Progenitor cell of endocrine pancreas (in vitro differentiated cells): Measurements from ENCODE around the gene CFAP97D1. TPM values are rescaled to one million over a fixed set of nuclear protein-coding genes. Genes with fewer than 3 reads are reported as not detected.

Experiments
- DNase-seq: peaks from one replicate; pipeline ENCODE4 v3.0.0; 2021; ENCODE audit warnings: low spot score; ENCODE audit not compliant: unreplicated experiment
- H3K27ac Mint-ChIP-seq: 2 replicates; pipeline ENCODE4 v1.8.0; 2021; ENCODE audit warnings: mild to moderate bottlenecking, moderate library complexity, mixed read lengths
- H3K27me3 Mint-ChIP-seq: 2 replicates; pipeline ENCODE4 v1.8.0; 2021; ENCODE audit warnings: mixed read lengths
- H3K36me3 Mint-ChIP-seq: 2 replicates; pipeline ENCODE4 v1.8.0; 2022; ENCODE audit warnings: mixed read lengths; ENCODE audit not compliant: insufficient read depth
- H3K4me1 Mint-ChIP-seq: 2 replicates; pipeline ENCODE4 v1.8.0; 2021; ENCODE audit warnings: low read depth, mixed read lengths
- H3K4me3 Mint-ChIP-seq: 2 replicates; pipeline ENCODE4 v1.8.0; 2021; ENCODE audit warnings: low read depth, mild to moderate bottlenecking, moderate library complexity, mixed read lengths
- H3K9me3 Mint-ChIP-seq: 2 replicates; pipeline ENCODE4 v1.8.0; 2021; ENCODE audit warnings: low read depth, mixed read lengths
- total RNA-seq: library from RNA; stranded (reverse); gene quantifications from 2 replicates; pipeline ENCODE4 v1.2.1, GENCODE V29; 2021
- TF ChIP-seq, protein P1 (sequence below): fragments of 200-600 bp; sonication (generic); IDR thresholded peaks from one replicate; pipeline ENCODE4 v1.5.0; 2021; ENCODE audit warnings: antibody characterized with exemption, mild to moderate bottlenecking; ENCODE audit not compliant: unreplicated experiment

The CFAP97D1 gene
- total RNA-seq, 1 donor from 2014 or later = not detected

DNA sequence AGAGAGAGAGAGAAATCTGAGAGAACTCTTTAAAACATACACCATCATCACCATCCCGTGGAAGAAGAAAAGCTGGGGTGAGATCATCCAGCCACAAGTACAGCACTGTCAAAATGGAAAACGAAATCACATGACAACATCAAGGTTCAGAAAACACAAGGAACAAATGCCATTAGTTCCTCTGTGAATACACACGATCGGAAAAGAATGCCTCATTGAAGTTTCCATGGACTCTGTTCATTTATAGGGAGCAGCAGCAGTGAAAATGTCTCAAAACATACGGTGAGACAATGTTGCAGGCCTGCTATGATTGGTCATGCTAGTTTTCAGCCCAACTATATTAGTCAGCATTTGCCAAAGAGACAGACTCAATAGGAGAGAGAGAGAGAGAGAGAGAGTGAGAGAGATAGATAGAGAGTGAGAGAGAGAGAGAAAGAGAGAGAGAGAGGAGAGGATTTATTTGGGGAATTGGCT lies 4.4 kb downstream of the CFAP97D1 start:
- H3K4me1 Mint-ChIP-seq = peaks cover 6% of the 10 kb centered on the region
- no peak overlapping the region for H3K27ac Mint-ChIP-seq
- no peaks in the 10 kb centered on the region for H3K36me3 Mint-ChIP-seq
- H3K27me3 Mint-ChIP-seq = peaks cover 21% of the 10 kb centered on the region
- TF ChIP-seq, protein P1, sequence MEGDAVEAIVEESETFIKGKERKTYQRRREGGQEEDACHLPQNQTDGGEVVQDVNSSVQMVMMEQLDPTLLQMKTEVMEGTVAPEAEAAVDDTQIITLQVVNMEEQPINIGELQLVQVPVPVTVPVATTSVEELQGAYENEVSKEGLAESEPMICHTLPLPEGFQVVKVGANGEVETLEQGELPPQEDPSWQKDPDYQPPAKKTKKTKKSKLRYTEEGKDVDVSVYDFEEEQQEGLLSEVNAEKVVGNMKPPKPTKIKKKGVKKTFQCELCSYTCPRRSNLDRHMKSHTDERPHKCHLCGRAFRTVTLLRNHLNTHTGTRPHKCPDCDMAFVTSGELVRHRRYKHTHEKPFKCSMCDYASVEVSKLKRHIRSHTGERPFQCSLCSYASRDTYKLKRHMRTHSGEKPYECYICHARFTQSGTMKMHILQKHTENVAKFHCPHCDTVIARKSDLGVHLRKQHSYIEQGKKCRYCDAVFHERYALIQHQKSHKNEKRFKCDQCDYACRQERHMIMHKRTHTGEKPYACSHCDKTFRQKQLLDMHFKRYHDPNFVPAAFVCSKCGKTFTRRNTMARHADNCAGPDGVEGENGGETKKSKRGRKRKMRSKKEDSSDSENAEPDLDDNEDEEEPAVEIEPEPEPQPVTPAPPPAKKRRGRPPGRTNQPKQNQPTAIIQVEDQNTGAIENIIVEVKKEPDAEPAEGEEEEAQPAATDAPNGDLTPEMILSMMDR = no peak
- H3K9me3 Mint-ChIP-seq = peaks cover under 1% of the 10 kb centered on the region
- no peak for DNase-seq
- H3K4me3 Mint-ChIP-seq = no peak overlapping the region

DNA sequence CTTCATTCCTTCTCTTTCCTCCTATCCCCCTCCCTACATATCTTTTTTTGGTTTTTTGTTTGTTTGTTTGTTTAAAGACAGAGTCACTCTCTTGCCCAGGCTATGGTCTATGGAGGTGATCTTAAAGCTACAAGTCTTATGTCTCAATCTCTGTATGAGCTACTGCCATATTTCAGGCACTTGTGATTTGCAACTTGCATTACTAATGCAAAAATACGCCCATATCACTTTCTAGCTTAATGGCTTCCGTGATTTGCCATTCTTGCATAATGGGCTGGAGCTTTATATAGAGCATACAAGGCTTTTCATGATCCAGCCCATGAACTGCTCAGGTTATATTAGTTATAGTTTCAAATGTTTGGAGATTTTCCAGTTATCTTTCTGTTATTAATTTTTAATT lies 7.5 kb downstream of the CFAP97D1 start:
- Mint-ChIP-seq H3K9me3 (peaks cover 5% of the 10 kb centered on the region), H3K4me3 (no peak overlapping the region), H3K4me1 (no peaks in the 10 kb centered on the region), H3K27me3 (peaks cover 16% of the 10 kb centered on the region), H3K36me3 (no peaks in the 10 kb centered on the region), H3K27ac (no peak overlapping the region)
- no peak for DNase-seq
- TF ChIP-seq, protein P1 = no peak

DNA sequence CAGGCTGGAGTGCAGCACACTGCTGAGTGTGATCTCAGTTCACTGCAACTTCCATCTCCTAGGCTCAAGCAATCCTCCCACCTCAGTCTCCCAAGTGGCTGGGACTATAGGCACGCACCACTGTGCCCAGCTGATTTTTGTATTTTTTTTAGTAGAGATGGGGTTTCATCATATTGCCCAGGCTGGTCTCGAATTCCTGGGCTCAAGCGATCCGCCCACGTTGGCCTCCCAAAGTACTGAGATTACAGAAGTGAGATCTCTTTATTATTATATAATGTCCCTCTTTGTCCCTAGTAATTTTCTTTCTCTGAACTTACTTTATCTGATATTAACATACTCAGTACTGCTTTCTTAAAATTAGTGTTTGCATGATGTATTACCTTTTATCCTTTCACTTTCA lies 8.3 kb downstream of the CFAP97D1 start:
- peaks cover 13% of the 10 kb centered on the region for H3K27me3 Mint-ChIP-seq
- H3K36me3 Mint-ChIP-seq = no peaks in the 10 kb centered on the region
- peaks cover 7% of the 10 kb centered on the region for H3K9me3 Mint-ChIP-seq
- no peaks in the 10 kb centered on the region for H3K4me1 Mint-ChIP-seq
- TF ChIP-seq, protein P1 = no peak
- no peak for DNase-seq
- no peak overlapping the region for H3K4me3 Mint-ChIP-seq
- no peak overlapping the region for H3K27ac Mint-ChIP-seq

DNA sequence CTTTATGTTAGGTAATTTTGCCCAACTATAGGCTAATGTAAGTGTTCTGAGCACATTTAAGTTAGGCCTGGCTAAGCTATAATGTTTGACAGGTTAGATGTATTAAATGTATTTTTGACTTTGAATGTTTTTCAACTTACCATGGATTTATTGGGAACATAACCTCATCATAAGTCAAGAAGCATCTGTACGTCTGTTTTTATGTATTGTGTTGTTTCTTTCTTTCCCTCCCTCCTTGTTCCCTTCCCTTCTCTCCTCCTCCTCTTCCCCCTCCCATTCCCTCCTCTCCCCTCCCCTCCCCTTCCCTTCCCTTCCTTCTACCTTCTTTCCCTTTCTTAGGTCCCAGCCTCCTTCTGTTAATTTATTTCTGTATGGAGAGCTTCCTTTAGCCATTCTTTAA lies 9.2 kb downstream of the CFAP97D1 start:
- no peaks in the 10 kb centered on the region for H3K36me3 Mint-ChIP-seq
- H3K4me3 Mint-ChIP-seq = no peak overlapping the region
- peaks cover 11% of the 10 kb centered on the region for H3K27me3 Mint-ChIP-seq
- H3K4me1 Mint-ChIP-seq = no peaks in the 10 kb centered on the region
- H3K27ac Mint-ChIP-seq = no peak overlapping the region
- no peak for DNase-seq
- TF ChIP-seq, protein P1 = no peak
- H3K9me3 Mint-ChIP-seq = peaks cover 9% of the 10 kb centered on the region

DNA sequence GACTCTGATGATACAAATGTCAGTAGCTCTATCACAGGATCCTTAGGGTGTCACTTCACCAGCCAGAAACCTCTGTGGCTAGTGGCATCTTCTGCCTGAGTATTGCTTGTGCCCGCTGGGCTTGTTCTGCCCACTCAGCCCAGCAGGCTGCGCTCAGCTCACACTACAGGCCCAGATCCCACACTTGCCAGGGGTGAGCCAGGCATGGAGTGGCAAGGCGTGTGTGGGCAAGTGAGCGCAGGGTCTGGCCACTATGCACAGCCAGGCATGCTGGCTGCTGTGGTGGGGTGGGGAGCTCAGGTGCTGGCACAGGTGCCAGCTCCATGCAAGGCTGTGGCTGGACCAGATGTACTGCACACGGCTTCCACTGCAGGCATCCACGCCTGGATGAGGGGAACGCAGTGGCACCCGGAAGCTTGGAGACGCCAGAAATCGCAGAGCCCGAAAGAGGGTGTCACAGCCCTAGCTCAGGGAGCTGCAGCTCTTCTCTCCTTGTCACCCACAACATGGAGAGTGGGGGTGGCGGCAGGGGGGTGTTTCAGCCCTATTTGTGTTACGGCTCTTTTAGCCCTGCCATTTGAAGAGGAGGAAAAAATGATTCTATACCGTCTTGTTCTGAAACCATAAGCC lies 10.2 kb downstream of the CFAP97D1 start:
- no peak for DNase-seq
- Mint-ChIP-seq H3K4me1 (no peaks in the 10 kb centered on the region), H3K9me3 (peaks cover 14% of the 10 kb centered on the region), H3K4me3 (no peak overlapping the region), H3K36me3 (no peaks in the 10 kb centered on the region), H3K27ac (no peak overlapping the region), H3K27me3 (peaks cover 7% of the 10 kb centered on the region)
- TF ChIP-seq, protein P1 = no peak
